ENCODE results near the gene IRX4.

The IRX4 gene

DNA sequence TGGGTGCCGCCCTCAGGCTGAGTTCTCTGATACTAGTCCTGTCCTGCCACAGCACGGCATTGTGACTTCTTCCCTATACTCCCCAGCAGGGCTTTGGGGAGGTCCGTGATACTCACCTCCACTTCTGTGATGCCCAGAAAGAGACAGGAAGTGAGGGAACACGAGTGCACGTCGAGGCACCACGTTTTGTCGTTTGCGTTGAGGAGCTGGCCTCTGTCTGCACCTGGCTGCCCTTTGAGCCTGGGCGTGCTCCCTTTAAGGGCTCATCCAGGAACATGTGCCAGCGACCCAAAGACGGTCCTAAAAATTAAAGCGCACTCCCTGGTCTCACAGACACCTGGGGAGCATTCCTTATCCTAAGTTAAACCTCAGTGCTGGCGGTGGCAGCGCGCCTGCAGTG, 8.7 kb upstream of the IRX4 start:
- DNase-seq = no peak

DNA sequence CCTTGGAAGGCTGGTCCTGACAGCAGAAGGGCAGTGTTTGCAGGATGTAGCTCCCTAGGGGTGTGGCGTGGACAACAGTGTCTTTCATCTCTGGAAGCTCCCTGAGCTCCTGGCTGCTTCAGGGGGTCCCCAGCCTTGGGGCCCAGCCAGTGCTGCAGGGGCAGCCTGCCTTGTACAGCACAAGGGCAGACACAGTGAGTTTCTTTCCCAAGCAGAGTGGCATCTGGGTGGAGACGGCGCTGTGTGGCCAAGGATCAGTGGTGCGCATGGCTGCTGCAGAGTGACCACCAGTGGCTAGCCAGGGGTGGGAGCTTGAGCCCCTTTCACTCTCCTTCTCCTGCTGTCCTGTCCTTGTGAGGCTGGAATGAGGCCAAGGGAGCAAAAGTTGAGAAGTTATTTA, 7.6 kb upstream of the IRX4 start:
- no peak for DNase-seq

DNA sequence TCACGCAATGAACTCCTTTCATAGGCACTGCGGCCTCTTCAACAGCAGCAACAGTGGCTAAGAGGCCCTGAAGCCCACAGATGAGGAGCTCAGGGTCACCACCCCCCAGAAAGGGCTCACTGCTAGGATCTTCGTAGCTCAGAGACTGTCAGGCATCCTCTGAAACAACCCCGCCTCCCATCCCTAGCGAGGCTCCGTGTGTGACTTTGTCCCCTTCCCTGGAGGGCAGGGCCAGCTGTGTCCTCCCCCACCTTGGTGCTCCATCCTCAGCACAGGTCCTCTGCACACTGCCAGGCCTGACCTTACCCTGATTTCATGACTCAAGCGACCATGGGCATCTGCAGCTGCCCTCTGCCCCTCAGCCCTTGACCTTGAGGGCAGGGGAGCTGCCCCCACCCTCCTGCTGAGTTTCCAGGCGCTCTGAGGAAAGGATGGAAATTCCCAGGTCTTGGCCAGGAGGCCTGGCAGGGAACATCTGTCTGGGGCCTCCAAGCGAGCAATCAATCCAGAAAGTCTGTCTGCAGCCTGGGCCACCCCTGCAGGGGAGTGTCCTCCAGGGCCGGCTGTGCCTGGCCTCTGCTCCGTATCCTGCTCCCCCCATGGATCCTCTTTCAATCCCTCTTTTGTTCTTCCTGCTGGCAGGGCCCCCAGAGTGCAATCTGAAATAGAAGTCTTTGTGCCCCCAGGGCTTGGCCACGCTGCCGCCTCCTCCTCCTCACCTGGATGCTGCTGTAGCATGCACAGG, 6.8 kb upstream of the IRX4 start:
- no peak for DNase-seq

DNA sequence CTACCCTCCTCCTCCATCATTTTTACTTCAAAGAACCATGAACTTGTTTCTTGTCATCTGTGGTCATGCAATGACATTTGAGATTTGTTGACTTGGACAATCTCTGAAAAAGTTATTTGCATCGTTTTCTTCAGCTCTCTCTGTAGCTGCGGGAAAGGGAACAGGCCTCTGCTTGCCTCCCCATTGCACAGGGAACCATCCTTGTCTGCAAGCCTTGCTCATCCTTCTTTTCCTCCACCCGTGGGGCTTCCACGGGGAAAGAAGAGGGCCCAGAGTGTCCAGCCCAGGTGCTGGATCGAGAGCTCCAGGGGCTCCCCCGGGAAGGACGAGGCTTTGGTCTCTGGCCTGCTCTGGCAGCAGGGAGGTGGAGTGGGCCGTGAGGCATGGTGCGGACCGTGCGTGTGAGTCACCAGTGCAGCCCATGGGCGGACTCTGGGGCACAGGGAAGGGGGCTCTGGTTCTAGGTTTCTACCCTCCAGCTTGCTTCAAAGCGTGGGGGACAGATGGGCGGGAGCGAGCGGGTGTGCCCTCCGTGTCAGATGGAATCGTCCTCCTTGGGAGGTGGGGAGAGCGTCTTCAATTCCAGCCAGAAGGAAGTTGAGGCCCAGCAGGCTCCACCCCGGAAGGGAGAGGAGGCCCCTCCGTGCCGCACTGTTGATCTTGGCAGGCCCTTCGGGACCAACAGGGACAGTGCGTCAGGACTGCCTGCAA, 6.0 kb upstream of the IRX4 start:
- no peak for DNase-seq

DNA sequence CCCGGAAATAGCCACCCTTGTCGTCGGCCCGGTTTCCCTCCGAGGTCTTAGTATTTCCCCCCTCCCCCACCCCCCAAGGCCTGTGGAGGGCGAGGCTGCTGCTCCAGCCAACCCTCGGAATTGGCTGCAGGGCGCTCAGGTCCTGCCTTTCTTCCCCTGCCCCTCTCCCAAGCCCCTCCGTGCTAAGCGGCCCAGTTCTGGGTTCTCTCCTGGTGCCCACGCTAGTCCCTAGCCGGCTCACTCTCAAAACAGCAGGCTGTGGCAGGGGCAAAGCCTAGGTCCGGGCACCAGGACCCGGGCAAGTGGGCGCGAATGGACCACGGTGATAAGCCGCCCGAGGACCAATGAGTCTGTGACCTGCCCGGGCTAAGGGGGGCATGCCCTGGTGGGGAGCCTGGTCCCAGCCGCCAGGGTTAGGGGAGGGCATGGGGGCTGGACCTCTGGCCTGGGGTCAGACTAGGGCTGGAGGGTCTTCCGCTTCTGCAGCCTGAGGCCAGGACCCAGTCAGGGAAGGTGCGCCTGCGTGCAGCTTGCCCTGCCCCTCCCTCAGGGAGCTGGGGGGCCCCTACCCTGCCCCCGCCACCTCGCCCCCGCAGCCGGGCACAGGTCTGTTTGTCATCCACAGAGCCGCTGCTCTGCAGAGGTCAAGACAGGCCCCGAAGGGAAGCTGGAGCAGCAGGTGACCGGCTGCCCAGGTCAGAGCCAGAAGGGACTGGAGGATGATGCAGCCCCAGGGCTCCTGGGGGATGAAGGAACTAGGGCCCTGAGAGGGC, 5.0 kb upstream of the IRX4 start:
- no peak for DNase-seq

DNA sequence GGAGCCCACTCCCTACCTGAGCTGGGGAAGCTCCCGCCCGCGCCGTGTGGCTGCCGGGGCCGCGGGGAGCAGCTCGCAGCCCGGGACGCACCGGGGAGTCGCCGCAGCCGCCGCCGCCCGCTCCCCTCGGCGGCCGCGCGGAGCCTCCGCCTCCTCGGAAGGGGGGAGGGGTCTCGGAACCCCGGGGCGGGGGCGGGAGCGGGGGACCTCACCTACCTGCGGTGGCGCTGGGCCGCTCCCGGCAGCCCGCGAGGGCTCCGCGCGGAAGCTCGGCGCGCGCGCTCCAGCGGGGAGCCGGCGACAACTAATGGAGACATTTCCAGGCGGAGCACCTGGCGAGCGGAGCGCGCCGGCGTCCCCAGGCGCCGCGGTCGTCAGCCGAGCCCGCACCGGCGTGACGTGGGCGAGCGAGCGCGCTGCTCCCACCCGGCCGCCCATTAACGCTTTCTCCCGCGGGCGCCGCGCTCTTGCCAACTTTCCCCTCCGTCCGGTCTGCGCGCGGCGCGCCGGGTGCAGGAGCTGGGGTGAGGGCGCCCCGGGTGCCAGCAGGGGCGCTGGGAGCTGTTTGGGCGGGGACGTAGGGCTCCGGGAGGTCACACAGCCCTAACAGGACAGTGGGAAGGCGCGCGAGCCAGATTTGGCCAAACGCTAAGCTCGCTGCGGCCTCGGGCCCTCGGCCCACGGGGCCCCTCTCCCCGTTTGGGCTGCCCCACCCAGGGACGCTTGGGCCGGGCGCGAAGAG, 4.3 kb upstream of the IRX4 start:
- DNase-seq = peak in 1 of 5 experiments; percentile 13

DNA sequence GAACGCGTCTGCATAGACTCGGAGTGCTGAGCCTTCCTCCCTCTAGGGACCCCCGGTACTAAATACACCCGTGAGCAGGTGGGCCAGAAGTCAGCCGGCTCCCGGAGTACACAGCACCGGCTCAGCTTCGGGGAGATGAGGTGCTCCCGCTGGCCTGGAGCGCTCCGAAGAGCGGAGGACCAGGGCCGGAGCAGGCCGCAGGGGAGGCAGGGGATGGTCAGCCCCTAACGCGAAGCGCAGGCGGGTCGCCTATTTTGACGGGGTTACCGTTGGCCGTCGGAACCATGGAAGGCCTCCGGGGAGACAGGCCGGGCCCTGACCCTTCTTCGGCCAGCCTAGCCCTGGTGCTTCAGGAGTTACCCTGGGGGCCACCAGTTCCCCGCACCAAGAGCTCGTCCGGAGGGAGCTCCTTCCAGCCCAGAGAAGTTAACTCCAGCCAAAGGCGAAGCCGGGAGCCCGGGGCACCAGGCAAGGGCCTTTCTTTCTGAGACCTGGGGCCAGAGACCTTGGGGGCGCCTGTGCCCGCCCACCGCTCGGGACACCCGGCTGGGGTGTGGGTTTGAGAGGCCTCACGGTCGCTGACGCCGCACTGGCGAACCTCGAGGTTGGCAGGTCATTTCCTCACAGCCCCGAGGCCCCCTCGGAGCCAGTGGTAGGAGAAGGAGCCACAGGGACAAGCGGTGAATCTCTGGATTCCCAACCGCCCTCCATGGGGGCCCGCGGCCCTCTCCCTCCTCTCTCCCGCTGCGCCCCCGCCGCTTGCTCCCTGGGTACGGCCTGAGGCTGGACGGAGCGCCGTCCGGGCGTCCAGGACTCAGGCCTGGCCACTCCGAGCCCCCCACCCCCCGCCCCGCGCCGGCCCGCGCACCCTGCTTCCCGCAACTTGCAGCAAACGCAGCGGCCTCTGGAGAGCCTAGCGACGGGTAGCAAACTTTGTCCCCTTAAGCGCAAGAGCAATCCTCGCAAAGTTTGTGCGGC, 3.4 kb upstream of the IRX4 start:
- DNase-seq = no peak

DNA sequence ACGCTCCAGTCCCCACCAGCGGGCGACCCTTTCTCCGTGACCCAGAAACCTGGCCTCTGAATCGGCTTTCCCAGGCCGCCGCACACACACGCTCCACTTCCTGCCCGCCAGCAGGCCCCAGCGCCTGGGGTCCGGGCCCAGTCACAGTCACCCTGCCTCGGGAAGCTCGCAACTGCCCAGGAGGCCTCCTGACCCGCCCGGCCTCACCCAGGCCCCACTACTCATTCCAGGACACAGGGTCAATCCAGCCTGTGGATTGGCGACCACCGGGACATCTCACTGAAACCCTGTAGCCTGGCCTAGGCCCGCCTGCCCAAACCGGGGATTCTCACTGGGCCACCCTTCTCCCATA, 2.7 kb upstream of the IRX4 start:
- no peak for DNase-seq

DNA sequence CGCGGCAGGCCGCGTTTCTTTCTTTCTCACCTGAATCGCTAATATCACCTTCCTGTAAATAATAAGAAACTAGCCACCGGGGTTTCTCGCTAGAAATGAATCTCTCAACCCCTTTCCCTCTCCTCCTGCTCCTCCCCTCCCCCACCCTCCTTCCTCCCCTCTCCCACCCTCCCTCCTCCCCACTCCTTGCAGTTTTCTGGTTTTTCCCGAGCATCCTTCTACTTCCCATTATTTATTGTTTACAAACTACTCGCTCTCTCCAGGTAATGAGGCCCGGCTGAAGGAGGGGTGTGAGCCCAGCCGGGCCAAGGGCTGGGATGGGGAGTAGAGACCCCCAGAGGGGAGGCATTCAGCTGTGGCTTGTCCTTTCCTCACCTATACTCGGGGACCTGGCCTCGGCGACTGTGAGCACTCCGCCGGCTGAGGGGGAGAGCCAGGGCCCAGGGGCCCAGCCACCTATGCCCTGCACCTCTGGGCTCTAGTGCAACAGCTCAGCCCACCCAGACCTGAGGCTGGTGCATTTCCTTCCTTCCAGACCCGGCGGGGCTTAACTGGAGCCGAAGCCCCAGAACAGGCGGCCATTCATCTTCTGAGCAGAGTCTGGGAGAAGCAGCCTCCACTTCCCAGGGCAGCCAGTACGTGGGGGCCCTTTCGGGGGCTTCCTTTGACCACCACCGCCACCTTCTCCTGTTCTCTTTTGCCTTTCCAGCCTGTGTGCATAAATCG, 2.1 kb upstream of the IRX4 start:
- no peak for DNase-seq

DNA sequence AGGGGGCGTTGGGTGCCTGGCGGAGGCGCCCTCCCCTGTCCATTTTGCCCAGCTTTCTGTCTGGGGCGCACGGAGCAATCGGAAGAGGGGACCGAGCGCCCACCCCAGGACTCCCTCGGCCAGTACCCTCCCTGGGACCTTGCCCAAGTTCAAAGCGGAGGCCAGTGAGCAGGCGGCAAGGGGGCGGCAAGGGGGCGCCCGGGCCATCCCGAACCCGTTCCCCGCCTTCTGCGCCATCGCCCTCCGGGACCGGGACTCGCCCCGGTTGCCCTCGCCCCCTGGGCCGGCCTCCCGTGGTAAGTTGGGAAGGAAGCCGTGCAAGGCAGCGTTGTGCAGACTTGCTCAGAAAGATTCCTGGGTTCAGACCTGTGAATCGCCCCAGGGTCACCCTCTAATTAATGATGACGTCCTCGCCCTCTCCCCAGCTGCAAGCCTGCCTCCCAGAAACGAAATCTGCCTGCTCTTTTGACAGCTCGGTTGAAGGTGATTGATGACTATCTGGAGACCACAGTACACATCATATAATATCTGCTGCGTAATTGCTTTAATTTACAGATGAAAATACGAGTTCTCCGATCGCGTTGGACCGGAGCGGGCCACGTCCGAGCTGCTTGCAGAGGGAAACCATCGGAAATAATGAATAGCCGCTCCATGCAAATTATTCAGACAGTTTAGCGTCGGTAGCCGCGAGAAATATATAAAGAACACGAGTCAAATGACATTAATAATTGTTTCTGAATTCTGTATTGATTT, 1.4 kb upstream of the IRX4 start:
- no peak for DNase-seq

DNA sequence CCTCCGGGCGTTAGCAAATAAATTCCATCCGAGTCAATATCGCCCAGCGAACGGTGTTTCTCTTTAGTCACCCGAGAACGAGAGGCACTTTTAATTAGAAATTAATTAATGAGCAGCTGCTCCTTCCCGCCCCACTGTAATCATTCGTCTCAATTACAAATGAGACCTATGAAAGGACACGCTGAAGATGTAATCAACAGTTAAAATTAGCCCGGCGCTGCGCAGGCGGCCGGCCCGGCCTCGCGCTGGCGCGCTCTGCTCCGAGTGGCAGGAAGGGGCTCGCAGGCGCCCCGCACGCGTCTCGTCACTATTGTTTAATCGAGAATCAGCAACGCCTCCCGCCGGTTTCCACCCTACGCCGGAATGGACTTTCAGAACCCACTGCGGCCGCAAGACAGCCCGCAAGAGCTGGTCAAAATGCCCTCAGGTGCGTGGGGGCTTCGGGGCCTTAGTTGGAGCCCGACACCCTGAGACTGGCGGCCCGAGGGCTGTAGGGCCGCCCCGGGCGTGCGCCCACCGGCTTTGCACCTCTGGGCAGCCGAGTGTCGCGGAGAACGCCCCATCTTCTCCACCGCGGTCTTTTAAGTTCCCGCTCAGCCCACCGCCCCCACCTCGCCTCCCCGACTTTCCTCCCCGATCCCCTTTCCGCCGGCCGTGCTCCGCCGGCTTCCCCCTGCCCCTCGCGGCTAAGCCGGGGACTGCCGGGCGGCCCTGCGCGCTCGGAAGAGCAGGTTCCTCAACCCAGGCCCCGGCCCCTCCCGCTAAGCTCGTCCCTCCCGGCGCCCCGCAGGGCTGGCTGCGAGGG, 597 bp upstream of the IRX4 start:
- DNase-seq = peak in 1 of 5 experiments; percentile 21

DNA sequence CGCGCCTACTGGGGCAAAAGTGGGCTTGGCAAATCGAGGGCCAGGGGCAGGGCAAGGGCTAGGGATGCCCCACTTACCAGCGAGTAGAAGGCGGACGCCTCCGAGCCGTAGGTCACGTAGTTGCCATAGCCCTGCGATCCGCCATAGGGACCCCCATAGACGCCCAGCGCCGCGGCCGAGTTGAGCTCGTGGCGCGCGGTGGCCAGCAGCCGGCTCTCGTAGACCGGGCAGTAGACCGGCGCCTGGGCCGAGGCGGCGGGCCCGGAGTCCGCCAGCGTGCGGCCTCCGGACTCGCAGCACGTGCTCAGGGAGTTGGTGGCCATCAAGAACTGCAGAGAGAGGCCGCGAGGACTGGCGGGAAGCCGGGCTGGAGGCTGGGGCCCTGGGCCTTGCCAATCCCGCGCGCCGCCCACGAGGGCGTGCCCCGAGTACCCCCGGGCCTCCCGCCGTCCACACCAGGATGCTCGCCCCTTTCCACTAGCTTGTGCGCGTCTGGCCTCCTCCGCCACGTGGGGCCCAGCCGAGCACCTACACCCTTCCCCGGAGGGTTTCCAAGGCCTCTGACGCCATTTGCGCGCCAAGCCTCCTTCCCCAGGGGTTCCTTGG, 891 bp downstream of the IRX4 start:
- no peak for DNase-seq

DNA sequence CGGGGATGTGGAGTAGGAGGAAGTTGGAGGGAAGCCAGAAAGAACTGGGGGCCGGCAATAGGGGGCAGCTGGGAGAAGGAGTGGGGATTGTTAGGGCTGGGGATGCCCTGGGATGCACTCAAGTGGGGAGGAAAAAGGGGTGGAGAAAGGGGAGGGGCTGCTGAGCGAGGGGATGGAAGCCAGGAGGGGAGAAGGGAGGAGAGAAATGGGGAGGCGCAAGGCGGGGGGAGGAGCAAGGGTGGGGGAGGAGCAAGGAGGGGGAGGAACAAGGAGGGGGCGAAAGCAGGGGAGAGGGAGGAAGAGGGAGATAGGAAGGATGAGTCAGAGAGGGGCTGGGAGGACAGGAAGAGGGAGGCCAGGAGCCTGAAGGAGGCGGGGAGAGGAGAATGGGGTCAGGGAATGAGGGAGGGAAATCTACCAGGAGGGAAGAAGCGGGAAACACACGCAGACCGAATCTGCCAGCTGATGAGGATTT, 1.6 kb downstream of the IRX4 start:
- DNase-seq = no peak

DNA sequence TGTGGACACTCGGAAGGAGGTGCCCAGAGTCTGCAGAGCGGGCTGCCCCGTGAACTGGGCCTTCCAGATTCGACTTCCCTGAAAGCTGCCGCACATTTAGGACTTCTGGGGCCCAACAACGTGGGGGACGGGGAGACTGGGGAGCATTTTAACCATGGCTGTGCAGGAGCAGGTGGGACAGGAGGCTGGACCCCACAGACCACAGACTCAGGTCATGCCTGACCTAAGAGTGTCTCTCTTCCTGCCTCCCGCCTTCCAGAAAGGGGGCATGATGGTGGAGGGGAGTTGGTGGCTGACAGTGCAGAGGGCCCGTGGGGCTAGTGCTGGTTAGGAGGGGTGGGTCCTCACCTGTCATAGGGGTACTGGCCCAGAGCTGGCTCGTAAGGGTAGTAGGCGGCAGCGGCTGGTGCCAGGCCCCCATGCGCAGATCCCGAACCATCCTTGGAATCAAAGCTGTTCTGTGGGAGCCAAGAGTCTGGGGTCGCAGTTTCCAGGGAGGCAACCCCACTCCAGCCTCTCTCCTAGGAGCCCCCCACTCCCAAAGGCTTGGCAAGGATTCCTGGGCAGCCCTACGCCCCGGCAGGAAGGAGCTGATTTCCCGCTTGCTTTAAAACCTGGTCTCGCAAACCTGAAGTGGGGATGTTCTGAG, 2.2 kb downstream of the IRX4 start:
- DNase-seq = no peak

DNA sequence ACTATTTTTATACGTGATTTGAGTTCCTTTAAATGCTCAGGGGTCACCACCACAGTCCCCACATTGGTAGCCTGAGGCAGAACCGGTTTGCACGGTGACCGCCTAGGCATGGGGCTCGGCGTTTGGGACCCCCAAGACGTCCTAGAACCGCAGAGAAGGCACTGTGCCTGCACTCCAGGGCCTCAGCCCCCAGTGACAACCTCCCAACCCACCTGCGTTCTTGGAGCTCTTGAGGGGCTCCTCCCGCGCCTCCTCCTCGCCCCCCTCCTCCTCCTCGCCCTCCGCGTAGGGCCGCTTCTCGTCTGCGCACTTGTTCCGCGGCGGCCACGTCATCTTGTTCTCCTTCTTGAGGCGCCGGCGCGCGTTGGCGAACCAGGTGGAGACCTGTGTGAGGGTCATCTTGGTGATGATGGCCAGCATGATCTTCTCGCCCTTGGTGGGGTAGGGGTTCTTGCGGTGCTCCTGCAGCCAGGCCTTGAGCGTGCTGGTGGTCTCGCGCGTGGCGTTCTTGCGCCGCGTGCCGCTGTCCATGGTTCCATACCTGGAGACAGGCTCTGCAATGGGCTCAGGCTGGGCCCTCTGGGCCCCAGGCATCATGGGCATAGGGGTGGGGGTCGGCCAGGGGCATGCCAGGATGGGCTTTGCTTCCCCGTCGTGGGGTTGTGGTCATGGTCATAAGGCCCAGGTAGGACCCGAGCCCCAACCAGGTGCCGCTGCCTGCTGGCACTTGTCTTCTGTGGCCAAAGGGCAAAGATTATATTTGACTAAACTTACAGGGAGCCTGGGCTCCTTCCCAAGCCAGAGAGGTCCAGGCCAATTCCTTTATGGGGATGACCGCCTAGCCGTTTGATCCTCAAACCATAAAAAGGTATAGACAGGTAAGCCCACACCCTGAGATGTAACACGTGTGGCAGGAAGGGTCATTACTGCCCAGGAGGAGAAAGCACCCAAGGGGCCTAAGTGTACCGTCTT, 3.1 kb downstream of the IRX4 start:
- no peak for DNase-seq

DNA sequence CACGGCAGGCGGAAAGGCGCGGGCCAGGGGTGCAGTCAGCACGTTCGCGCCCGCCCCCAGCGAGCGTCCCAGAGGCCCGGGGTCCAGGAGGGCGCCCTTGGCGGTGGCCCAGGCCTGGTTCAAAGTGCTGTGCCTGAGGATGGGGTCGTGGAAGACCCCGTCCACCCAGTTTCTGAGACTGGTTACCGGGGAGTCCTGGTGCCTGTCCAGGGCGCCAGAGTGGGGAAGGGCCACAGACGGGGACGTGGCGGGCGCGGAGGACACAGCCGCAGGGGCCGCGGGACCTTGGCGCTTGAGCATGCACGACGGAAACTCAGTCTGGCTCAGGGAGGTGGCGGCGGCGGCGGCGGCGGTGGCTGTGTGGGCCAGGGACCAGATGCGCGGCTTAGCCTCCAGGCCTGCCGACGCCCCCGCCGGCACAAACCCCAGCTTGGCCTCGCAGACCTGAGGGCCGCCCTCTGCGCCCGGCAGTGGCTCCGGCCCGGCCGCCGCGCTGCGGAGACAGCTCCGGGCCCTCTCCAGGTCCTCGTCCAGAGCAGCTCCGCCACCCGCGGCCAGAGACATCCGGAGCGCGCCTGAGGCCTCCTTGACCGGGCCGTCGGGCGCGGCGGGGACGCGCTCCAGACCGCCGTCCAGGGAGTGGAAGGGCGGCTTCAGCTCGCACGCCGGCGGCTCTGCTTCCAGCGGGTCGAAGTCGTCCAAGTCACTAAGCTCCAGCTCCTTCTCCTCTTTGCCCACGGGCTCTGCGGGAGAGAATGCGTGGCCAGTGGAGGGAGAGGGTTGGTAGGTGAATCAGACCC, 4.5 kb downstream of the IRX4 start:
- no peak for DNase-seq

Data from T-helper 2 cell (primary cell).